Measurements from ENCODE around the gene MSANTD7.

MSANTD7 gene

DNA sequence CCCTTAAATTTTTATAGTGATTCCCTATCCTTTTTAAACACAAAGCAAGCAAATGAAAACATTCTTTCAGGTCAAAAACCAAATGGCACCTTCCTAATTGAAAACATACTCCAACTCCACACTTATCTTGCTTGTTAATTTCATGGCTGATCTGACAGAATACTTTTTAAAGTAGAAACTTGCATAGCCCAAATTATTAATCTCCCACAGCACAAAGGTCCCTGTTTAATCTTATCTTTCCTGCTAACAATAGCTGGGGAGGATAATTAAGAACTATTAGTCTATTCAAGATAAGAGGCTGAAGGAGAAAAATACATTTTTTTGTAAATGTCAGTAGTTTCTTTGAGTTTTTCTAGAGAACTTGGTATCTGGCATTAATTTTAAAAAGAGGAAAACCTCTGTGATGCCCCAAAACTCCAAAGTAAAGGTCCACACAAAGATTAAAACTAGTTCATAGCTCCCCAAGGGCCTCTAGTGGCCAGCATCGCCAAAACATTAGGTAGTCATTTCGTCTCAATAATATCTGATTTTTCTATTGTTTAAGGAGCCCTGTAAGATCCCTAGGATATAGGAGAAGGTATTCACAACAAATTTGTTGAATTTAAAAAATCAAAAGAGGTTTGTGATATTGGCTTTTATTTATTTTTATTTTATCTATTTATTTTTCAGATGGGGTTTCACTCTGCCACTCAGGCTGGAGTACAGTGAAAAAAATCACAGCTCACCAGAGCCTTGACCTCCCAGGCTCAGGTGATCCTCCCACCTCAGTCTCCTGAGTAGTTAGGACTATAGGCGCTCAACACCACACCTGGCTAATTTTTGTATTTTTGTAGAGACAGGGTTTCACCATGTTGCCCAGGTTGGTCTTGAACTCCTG, 15.0 kb upstream of the MSANTD7 start:
- no peaks in the 10 kb centered on the region for H3K27me3 Mint-ChIP-seq
- no peak overlapping the region for H3K27ac Mint-ChIP-seq
- H3K9me3 Mint-ChIP-seq (ENCODE audit: low read depth), result no peaks in the 10 kb centered on the region
- H3K4me3 Mint-ChIP-seq, result no peak overlapping the region
- peaks cover 2% of the 10 kb centered on the region for H3K36me3 Mint-ChIP-seq
- H3K4me1 Mint-ChIP-seq (ENCODE audit: low read depth), result peaks cover 3% of the 10 kb centered on the region

DNA sequence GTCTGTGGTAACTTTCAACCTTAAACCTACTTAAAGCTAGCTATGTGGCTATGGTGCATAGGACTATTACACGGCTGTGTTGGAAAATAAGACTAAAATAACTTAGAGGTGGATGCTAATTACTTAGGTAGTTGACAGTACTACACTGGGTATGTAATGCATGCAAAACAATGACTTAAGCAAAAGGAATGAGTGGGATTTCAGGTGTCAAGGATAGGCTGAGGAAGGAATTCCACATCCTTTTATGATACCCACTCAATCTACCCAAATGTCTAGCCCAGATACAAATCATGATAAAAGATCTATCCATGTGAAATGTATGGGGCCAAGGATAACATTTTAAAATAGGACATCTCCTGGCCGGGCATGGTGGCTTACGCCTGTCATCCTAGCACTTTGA, 14.1 kb upstream of the MSANTD7 start:
- Mint-ChIP-seq H3K4me3 (no peak overlapping the region), H3K9me3 (ENCODE audit: low read depth) (no peaks in the 10 kb centered on the region), H3K27ac (no peak overlapping the region), H3K27me3 (no peaks in the 10 kb centered on the region), H3K36me3 (peaks cover 2% of the 10 kb centered on the region), H3K4me1 (ENCODE audit: low read depth) (peaks cover 3% of the 10 kb centered on the region)

DNA sequence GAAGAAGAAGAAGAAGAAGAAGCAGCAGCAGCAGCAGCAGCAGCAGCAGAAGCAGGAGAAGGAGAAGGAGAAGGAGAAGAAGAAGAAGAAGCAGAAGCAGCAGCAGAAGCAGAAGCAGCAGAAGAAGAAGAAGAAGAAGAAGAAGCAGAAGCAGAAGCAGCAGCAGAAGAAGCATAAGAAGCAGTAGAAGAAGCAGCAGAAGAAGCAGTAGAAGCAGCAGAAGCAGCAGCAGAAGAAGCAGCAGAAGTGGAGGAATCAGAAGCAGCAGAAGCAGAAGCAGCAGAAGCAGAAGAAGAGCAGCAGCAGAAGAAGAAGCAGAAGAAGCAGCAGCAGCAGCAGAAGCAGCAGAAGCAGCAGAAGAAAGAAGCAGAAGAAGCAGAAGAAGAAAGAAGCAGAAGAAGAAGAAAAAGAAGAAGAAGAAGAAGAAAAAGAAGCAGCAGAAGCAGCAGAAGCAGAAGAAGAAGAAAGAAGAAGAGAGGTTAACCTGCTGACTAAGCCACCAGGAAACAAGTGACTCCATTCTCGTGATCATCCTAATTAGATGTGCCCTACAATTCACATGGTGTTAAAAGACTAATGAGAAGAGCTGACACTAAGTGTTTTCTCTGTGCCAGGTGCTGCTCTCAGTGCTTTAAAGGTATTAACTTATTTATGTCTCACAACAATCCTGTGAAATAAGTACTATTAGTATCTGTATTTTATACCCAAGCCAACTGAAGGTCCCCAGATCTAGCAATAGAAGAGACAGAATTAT, 11.9 kb upstream of the MSANTD7 start:
- Mint-ChIP-seq H3K4me1 (ENCODE audit: low read depth) (peaks cover 3% of the 10 kb centered on the region), H3K4me3 (no peak overlapping the region), H3K36me3 (no peaks in the 10 kb centered on the region), H3K27me3 (no peaks in the 10 kb centered on the region), H3K27ac (no peak overlapping the region), H3K9me3 (ENCODE audit: low read depth) (no peaks in the 10 kb centered on the region)

DNA sequence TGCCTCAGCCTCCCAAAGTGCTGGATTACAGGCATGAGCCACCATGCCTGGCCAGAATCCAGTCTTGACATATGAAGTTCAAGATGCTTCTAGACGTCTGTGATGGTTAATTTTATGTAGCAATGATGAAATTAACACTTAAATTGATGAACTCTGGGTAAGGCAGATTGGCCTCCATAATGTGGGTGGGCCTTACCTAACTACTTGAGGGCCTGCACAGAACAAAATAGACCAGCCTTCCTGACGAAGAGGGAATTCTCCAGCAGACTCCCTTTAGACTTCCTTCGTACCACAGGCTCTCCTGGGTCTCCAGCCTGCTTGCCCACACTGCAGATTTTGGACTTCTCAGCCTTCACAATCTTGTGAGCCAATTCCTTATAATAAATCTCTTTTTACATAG, 5.0 kb upstream of the MSANTD7 start:
- Mint-ChIP-seq H3K27me3 (no peaks in the 10 kb centered on the region), H3K36me3 (peaks cover 13% of the 10 kb centered on the region), H3K4me3 (no peak overlapping the region), H3K4me1 (ENCODE audit: low read depth) (peaks cover 14% of the 10 kb centered on the region), H3K27ac (no peak overlapping the region), H3K9me3 (ENCODE audit: low read depth) (no peaks in the 10 kb centered on the region)

DNA sequence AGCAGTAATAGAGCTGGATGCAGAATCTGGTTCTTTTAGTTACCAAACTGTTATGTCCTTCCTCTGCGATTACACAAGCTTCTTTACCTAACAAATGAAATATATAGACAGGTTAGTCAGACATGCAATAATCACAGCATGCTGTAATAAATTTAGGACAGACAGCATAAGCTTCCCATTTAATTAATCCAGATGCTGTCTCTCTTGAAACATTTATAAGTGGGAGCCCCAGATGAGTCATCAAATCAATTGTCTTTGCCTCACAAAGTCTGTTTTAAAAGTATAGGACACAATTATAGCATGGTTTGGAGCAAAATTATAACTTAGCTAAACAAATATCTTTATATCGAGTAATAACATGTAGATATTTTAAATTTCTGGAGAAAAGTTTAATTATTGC, 1.9 kb upstream of the MSANTD7 start:
- Mint-ChIP-seq H3K27ac (no peak overlapping the region), H3K9me3 (ENCODE audit: low read depth) (no peaks in the 10 kb centered on the region), H3K36me3 (peaks cover 16% of the 10 kb centered on the region), H3K27me3 (no peaks in the 10 kb centered on the region), H3K4me3 (no peak overlapping the region), H3K4me1 (ENCODE audit: low read depth) (peaks cover 28% of the 10 kb centered on the region)

DNA sequence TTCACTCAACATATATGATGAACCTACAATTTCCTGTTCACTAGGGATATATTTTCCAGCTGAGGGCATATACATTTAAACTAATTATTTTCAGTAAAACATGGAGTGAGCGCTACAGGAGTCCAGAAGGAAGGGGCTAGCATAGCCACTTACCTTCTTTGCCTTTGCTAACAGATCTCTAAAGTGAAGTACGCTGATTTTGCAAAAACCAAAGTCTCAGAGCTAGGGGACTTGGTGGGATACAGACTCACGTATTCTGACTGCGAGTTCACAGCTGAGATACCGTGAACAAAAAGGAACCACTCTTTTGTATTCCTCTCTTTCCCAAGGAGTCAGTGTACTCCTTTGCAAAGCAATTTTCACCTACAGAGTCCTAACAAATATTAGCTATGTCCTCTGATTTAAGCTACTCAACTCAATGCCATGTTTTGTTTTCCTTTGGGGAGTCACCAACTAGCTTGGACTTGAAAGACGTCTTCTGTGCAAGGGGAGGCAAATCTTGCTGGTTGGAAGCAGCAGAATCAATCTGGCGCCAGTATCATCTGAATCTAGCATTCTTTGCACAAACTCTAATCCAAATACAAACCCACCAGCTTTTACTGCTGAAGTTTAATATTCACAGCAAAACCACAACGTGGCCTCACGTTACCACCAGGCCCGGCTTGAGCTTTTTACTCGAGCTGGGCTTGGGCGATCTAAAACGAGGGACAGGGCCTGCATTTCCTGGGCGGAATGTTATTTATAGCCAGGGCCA, 926 bp upstream of the MSANTD7 start:
- no peaks in the 10 kb centered on the region for H3K27me3 Mint-ChIP-seq
- H3K27ac Mint-ChIP-seq, result peak overlapping the region; percentile 95
- H3K4me1 Mint-ChIP-seq (ENCODE audit: low read depth), result peaks cover 30% of the 10 kb centered on the region

DNA sequence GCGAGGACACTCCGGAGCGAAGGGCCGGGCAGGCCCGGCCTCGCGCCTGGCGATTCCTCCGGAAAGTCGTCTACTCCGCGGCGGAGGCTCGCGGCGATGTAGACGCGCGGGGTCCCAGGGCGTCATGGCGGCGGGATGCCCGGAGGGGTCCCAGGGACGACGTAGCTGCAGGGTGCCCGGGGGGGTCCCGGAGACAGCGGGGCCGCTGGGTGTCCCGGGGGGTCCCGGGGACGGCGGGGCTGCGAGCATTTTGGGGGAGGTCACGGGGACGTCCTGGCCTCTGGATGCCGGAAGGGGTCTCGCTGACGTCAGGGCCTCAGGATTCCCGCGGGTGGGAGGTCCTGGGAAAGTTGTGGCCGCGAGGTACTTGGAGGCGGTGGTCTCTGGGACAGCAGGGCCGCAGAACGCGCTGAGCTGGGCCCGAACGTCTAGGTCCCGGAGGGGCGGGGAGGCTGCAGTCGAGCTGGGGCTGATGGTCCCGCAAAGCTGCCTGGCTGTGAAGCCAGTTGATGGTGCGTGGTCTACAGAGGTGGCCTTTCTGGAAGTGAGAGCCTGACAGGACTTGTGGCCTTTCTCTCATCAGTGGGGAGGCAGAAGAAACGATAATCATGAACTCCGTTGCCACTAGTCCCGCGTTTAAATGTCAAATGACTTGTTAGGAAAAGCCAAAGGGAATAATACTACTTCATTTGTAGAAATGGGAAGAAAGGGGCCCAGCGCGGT, 637 bp downstream of the MSANTD7 start:
- Mint-ChIP-seq H3K4me1 (ENCODE audit: low read depth) (peaks cover 30% of the 10 kb centered on the region), H3K9me3 (ENCODE audit: low read depth) (no peaks in the 10 kb centered on the region), H3K36me3 (peaks cover 12% of the 10 kb centered on the region), H3K4me3 (peak overlapping the region; percentile 96), H3K27me3 (no peaks in the 10 kb centered on the region), H3K27ac (peak overlapping the region; percentile 95)

More for the DNA sequence above, 926 bp upstream of the MSANTD7 start:
- Mint-ChIP-seq H3K9me3 (ENCODE audit: low read depth) (no peaks in the 10 kb centered on the region), H3K4me3 (peak overlapping the region; percentile 96), H3K36me3 (peaks cover 18% of the 10 kb centered on the region)

DNA sequence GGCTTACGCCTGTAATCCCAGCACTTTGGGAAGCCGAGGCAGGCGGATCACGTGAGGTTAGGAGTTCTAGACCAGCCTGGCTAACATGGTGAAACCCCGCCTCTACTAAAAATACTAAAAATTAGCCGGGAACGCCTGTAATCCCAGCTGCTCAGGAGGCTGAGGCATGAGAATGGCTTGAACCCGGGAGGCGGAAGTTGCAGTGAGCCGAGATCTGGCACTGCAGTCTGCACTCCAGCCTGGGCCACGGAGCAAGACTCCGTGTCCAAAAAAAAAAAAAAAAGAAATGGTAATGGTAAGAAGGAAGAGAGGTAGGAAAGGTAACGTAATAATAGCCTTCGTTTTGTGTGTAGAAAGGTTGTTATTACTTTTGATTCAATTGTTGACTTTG, 1.2 kb downstream of the MSANTD7 start:
- Mint-ChIP-seq H3K4me3 (peak overlapping the region; percentile 96), H3K4me1 (ENCODE audit: low read depth) (peaks cover 30% of the 10 kb centered on the region), H3K27me3 (no peaks in the 10 kb centered on the region), H3K27ac (peak overlapping the region; percentile 85), H3K9me3 (ENCODE audit: low read depth) (no peaks in the 10 kb centered on the region), H3K36me3 (peaks cover 14% of the 10 kb centered on the region)

DNA sequence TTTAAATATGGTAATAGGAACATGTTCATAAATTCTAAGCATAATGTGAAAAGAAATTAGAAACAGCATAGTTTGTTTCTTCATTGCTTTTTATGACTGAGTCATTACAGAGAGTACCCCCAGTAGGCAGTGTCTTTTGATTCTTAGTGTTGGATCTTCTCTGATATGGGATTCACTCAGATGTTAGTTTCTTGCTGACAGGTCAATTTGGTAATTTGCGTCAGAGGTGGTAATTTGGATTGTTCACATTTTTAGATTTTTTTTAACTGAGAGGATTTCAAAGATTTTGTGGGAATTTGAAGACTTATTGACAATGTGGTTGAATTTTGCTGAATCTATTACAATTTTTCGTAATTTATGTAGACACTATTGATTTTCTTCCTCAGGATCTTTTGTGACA, 2.1 kb downstream of the MSANTD7 start:
- Mint-ChIP-seq H3K9me3 (ENCODE audit: low read depth) (no peaks in the 10 kb centered on the region), H3K4me1 (ENCODE audit: low read depth) (peaks cover 30% of the 10 kb centered on the region), H3K27ac (no peak overlapping the region), H3K27me3 (no peaks in the 10 kb centered on the region), H3K4me3 (peak overlapping the region; percentile 96), H3K36me3 (peaks cover 12% of the 10 kb centered on the region)

DNA sequence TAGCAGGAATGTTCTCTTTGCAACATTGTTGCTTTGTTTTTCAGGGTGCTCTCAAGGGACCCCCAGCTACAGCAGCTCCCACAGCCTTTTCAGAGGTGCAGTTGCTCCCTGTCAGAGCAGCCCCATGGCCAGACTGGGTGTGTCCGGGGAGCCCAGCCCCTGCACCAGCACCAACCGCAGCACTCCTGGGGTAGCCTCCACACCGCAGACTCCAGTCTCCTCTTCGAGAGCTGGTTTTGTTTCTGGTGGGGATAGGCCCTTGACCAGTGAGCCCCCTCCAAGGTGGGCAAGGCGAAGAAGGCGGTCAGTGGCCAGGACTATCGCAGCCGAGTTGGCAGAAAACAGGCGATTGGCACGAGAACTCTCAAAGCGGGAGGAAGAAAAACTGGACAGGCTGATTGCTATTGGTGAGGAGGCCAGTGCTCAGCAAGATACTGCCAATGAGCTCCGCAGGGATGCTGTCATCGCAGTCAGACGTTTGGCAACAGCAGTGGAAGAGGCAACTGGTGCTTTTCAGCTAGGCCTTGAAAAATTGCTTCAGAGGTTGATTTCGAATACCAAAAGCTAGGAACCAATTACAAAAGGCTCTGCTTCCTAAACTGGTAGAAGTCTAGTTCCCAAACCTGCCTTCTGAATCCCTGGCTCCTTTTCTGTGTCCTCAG, 5.4 kb downstream of the MSANTD7 start:
- Mint-ChIP-seq H3K9me3 (ENCODE audit: low read depth) (no peaks in the 10 kb centered on the region), H3K27ac (no peak overlapping the region), H3K4me1 (ENCODE audit: low read depth) (peaks cover 16% of the 10 kb centered on the region), H3K4me3 (no peak overlapping the region), H3K27me3 (no peaks in the 10 kb centered on the region), H3K36me3 (peaks cover 13% of the 10 kb centered on the region)

DNA sequence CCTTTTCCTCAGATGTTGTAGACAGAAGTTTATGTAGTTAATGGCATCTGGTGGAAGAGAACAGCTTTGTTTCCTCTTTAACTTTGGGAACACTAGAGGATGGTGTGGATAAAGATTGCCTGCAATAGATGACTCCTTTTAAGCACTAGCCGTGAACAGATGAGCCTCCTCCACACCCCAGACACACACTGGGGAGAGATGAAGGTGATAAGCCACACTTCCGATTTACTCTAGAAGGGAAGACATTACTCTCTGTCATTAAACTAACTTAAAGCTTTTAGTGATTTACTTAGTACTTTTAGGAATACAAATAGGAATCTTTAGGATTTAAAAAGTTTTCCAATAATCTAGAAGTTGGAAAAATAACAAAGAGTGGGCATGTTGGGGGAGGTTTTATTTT, 6.8 kb downstream of the MSANTD7 start:
- H3K4me3 Mint-ChIP-seq, result no peak overlapping the region
- H3K27me3 Mint-ChIP-seq, result no peaks in the 10 kb centered on the region
- peaks cover 9% of the 10 kb centered on the region for H3K4me1 Mint-ChIP-seq (ENCODE audit: low read depth)
- H3K36me3 Mint-ChIP-seq, result peaks cover 13% of the 10 kb centered on the region
- H3K9me3 Mint-ChIP-seq (ENCODE audit: low read depth), result no peaks in the 10 kb centered on the region
- H3K27ac Mint-ChIP-seq, result no peak overlapping the region

DNA sequence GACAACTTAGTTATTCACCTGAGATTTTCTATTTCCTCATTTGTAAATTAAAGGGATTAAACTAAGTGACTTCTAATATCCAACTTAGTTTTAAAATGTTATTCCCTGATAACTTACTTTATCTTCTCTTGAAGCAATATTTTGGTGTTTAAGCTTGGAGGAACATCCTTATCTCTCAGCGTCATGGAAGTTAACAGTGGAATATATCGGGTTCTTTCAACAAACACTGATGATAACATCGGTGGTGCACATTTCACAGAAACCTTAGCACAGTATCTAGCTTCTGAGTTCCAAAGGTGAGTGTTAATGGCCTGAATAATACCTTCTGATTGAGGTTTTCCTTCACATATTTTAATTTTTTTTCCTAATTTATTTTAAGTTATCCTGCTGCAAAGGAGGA, 14.1 kb downstream of the MSANTD7 start:
- no peak overlapping the region for H3K4me3 Mint-ChIP-seq
- peaks cover 2% of the 10 kb centered on the region for H3K4me1 Mint-ChIP-seq (ENCODE audit: low read depth)
- H3K9me3 Mint-ChIP-seq (ENCODE audit: low read depth), result no peaks in the 10 kb centered on the region
- peaks cover 5% of the 10 kb centered on the region for H3K36me3 Mint-ChIP-seq
- no peak overlapping the region for H3K27ac Mint-ChIP-seq
- no peaks in the 10 kb centered on the region for H3K27me3 Mint-ChIP-seq

DNA sequence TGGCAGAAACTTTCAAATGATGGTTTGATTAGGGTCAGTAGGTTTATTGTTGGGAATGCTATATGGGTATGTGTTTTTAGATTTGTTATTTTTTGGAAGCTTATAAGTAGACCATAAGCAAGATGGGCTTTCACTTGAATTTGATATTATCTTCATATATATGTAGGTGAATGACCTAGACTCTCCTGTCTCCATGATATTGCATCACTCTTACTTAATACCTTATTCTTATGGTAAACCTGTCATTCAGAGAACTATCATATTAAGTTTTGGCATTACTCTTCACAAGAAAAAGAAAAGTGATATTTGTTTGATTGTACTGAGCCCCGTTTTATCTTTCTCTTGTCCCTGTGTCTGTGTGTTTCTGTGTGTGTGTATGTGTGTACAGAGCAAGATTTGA, 17.3 kb downstream of the MSANTD7 start:
- Mint-ChIP-seq H3K27me3 (no peaks in the 10 kb centered on the region), H3K27ac (no peak overlapping the region), H3K4me3 (no peak overlapping the region), H3K9me3 (ENCODE audit: low read depth) (no peaks in the 10 kb centered on the region), H3K36me3 (peaks cover 11% of the 10 kb centered on the region), H3K4me1 (ENCODE audit: low read depth) (peaks cover 5% of the 10 kb centered on the region)

DNA sequence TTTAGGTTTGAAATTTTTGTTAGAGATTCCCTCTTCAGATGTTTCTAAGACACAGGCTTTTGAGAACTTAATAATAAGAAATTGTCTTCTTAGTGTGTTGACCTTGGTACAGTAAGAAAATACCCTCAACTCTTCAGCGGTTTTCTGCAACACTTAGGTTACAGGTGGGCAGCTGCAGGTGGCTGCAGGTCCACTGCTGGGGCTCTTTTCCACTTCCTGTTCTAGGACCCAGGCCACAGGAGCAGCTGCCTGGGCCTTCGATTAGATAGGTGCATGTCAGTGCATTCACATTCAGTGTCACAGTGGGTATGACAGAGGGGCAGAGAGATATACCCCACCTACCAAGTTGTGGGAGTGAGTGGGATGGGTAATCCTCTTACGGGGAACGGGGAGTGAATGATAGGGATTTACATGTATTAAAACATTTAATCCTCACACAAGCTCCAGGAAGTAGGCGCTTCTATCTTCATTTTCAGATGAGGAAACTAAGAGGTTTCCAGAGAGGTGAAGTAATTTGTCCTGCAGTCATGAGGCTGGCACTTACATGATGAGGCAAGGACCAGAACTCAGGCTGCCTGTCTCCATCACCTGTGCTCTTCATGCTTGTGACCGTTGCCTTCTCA, 20.3 kb downstream of the MSANTD7 start:
- no peak overlapping the region for H3K27ac Mint-ChIP-seq
- no peak overlapping the region for H3K4me3 Mint-ChIP-seq
- no peaks in the 10 kb centered on the region for H3K9me3 Mint-ChIP-seq (ENCODE audit: low read depth)
- no peaks in the 10 kb centered on the region for H3K27me3 Mint-ChIP-seq
- peaks cover 5% of the 10 kb centered on the region for H3K4me1 Mint-ChIP-seq (ENCODE audit: low read depth)
- H3K36me3 Mint-ChIP-seq, result peaks cover 12% of the 10 kb centered on the region

All from activated naive CD8-positive, alpha-beta T cell (primary cell).